Mesenchymal stem cell (in vitro differentiated cells and primary cell): ENCODE measurements around the gene CPLX1.

ENCODE experiments used
- DNase-seq: peaks from one replicate; pipeline ENCODE4 v3.0.0-alpha.2; 2013
- H2AFZ ChIP-seq: one replicate; pipeline ENCODE4 v1.6.1; 2013; ENCODE audit warnings: low read depth, mild to moderate bottlenecking, control low read depth, inconsistent platforms, low read length, moderate library complexity
- H2AK5ac ChIP-seq: 2 replicates; pipeline ENCODE4 v1.6.1; 2013; ENCODE audit warnings: low read length, moderate library complexity, mild to moderate bottlenecking, inconsistent platforms; ENCODE audit not compliant: severe bottlenecking
- H2BK120ac ChIP-seq: one replicate; pipeline ENCODE4 v1.6.1; 2013; ENCODE audit warnings: low read depth, mild to moderate bottlenecking, inconsistent platforms, low read length, moderate library complexity
- H2BK12ac ChIP-seq, 2 experiments: one replicate each; pipeline ENCODE4 v1.6.1; 2013; ENCODE audit warnings: inconsistent platforms in 2 of 2, low read length in 2 of 2, mild to moderate bottlenecking in 2 of 2, moderate library complexity in 2 of 2, control low read depth in 1 of 2
- H2BK15ac ChIP-seq: one replicate; pipeline ENCODE4 v1.6.1; 2013; ENCODE audit warnings: mild to moderate bottlenecking, low read depth, inconsistent platforms; ENCODE audit not compliant: poor library complexity, severe bottlenecking
- H2BK5ac ChIP-seq: 2 replicates; pipeline ENCODE4 v1.6.1; 2013; ENCODE audit warnings: low read depth, mild to moderate bottlenecking, low read length, control low read depth, inconsistent platforms; ENCODE audit not compliant: poor library complexity, severe bottlenecking
- H3K14ac ChIP-seq, 2 experiments: one replicate each; pipeline ENCODE4 v1.6.1; 2013; ENCODE audit warnings: inconsistent platforms in 2 of 2, low read length in 2 of 2, control low read depth in 1 of 2, mild to moderate bottlenecking in 1 of 2, moderate library complexity in 1 of 2
- H3K18ac ChIP-seq, 2 experiments: one replicate each; pipeline ENCODE4 v1.6.1; 2013; ENCODE audit warnings: inconsistent platforms in 2 of 2, low read length in 2 of 2, control low read depth in 1 of 2, low read depth in 1 of 2, mild to moderate bottlenecking in 1 of 2
- H3K23ac ChIP-seq, 2 experiments: one replicate each; pipeline ENCODE4 v1.6.1; 2013; ENCODE audit warnings: inconsistent platforms in 2 of 2, low read length in 2 of 2, mild to moderate bottlenecking in 2 of 2, moderate library complexity in 2 of 2, control low read depth in 1 of 2
- H3K27ac ChIP-seq: 2 replicates; pipeline ENCODE4 v1.5.1; 2013; ENCODE audit warnings: mild to moderate bottlenecking, moderate library complexity, low read length, control low read depth, inconsistent platforms; ENCODE audit not compliant: poor library complexity, severe bottlenecking
- H3K27me3 ChIP-seq, 2 experiments: 2 replicates each; pipeline versions ENCODE4 v1.6.1 to v1.7.0; 2013; ENCODE audit warnings: low read length in 2 of 2, mild to moderate bottlenecking in 2 of 2, moderate library complexity in 2 of 2, control low read depth in 1 of 2, inconsistent platforms in 1 of 2; ENCODE audit not compliant: control insufficient read depth in 1 of 2, insufficient read depth in 1 of 2
- H3K36me3 ChIP-seq, 2 experiments: 2 replicates each; pipeline versions ENCODE4 v1.6.1 to v1.7.0; 2013; ENCODE audit warnings: low read length in 2 of 2, control low read depth in 1 of 2, inconsistent platforms in 1 of 2, low read depth in 1 of 2, mild to moderate bottlenecking in 1 of 2; ENCODE audit not compliant: insufficient read depth in 2 of 2, control insufficient read depth in 1 of 2
- H3K4ac ChIP-seq, 2 experiments: one replicate each; pipeline ENCODE4 v1.6.1; 2013; ENCODE audit warnings: inconsistent platforms in 2 of 2, low read length in 2 of 2, mild to moderate bottlenecking in 2 of 2, moderate library complexity in 2 of 2, control low read depth in 1 of 2, low read depth in 1 of 2
- H3K4me1 ChIP-seq: 2 replicates; pipeline ENCODE4 v1.6.1; 2013; ENCODE audit warnings: low read depth, low read length, control low read depth; ENCODE audit not compliant: control insufficient read depth, insufficient read depth
- H3K4me2 ChIP-seq: 2 replicates; pipeline ENCODE4 v1.6.1; 2013; ENCODE audit warnings: low read length, mild to moderate bottlenecking, inconsistent platforms; ENCODE audit not compliant: poor library complexity, severe bottlenecking
- H3K4me3 ChIP-seq, 2 experiments: 2 replicates each; pipeline versions ENCODE4 v1.5.1 to v1.7.0; 2013; ENCODE audit warnings: low read length in 2 of 2, mild to moderate bottlenecking in 2 of 2, control low read depth in 1 of 2, low read depth in 1 of 2; ENCODE audit not compliant: insufficient read depth in 1 of 2
- H3K79me1 ChIP-seq: replicated peaks from 2 replicates; pipeline ENCODE4 v1.6.1; 2013; ENCODE audit warnings: mild to moderate bottlenecking, control low read depth, low read length, inconsistent platforms; ENCODE audit not compliant: poor library complexity, severe bottlenecking
- H3K9ac ChIP-seq: 2 replicates; pipeline ENCODE4 v1.7.0; 2013; ENCODE audit warnings: mild to moderate bottlenecking, low read length, moderate library complexity
- H3K9me3 ChIP-seq: 2 replicates; pipeline ENCODE4 v1.7.0; 2013; ENCODE audit warnings: mild to moderate bottlenecking, low read length; ENCODE audit not compliant: control insufficient read depth
- H4K8ac ChIP-seq: one replicate; pipeline ENCODE4 v1.6.1; 2013; ENCODE audit warnings: inconsistent platforms, mild to moderate bottlenecking, low read length, moderate library complexity
- H4K91ac ChIP-seq: one replicate; pipeline ENCODE4 v1.6.1; 2013; ENCODE audit warnings: mild to moderate bottlenecking, low read length, inconsistent platforms
- WGBS: methylation state at CpG from one replicate; pipeline ENCODE4 v1.1.7; 2013; ENCODE audit warnings: mixed read lengths; 5-methylcytosine and 5-hydroxymethylcytosine counted together

Gene CPLX1

DNA sequence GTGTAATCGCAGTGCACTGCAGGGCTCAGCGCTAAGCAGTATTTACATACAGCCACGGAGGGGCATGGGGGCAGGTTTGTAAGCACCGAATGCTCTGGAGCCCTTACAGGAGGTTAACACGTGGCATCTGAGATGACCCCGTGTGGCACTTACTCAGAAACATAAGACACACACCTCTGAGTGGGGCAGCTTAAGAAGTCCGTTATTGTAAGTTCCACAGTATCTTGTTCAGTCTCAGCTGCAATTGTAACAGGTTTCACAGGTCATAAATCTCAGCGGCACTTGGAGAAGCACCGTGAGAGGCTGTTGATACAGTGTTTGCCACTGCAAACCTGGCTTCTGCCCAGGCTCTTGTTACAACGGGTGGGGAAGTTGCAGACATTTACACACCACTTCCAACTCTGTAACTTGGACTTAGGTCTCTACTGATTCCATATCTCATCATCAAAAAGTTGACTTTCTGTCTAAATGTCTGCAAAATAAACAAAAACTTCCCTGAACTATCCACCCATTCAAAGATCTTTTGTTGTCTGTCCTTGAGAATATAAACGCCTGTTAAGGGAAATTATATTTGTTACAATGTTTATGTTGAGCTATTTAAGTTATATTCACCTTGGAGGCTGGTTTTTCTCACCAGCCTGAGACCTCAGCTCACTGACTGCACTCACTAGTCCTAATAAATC, 10.3 kb downstream of the CPLX1 start:
- H3K4me3 ChIP-seq = no peak overlapping the region
- H3K9ac ChIP-seq = no peak overlapping the region
- H2BK15ac ChIP-seq = no peak overlapping the region
- no peak overlapping the region for H2AK5ac ChIP-seq
- H3K27me3 ChIP-seq = peaks cover 63 to 84% of the 10 kb centered on the region in 2 experiments
- no peak overlapping the region for H3K23ac ChIP-seq
- no peak overlapping the region for H4K8ac ChIP-seq
- H3K4me1 ChIP-seq = peaks cover 1% of the 10 kb centered on the region
- H3K18ac ChIP-seq = no peak overlapping the region
- no peak overlapping the region for H2BK5ac ChIP-seq
- no peak overlapping the region for H2BK12ac ChIP-seq
- DNase-seq = no peak
- H3K27ac ChIP-seq = no peak overlapping the region
- no peak overlapping the region for H4K91ac ChIP-seq
- no peak overlapping the region for H2BK120ac ChIP-seq
- no peak overlapping the region for H3K4me2 ChIP-seq
- WGBS = 46% methylated on average over 10 of the region's 11 CpGs
- no peak overlapping the region for H3K4ac ChIP-seq
- no peak overlapping the region for H2AFZ ChIP-seq
- H3K79me1 ChIP-seq = no peaks in the 10 kb centered on the region
- H3K9me3 ChIP-seq = peaks cover 6% of the 10 kb centered on the region
- H3K14ac ChIP-seq = no peak overlapping the region
- no peaks in the 10 kb centered on the region for H3K36me3 ChIP-seq

DNA sequence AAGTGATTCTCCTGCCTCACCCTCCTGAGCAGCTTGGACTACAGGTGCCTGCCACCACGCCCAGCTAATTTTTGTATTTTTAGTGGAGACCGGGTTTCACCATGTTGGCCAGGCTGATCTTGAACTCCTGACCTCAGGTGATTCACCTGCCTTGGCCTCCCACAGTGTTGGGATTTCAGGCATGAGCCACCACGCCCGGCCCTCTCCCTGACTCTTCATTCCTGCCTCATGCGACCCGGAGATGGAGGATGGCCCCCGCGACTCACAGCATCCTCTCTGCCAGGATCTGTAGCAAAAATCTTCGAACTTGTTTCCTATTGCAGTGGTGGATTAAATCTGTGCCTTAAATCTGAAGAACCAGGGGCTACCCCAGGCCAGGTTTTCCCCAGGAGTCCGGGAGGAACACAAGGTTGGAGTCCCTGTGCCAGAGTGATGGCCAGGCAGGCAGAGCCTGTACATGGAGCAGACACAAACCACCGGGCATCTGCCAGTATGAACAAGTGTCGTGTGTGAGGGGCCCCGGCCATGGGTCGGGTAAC, 11.5 kb downstream of the CPLX1 start:
- Histone ChIP-seq H3K79me1 (no peaks in the 10 kb centered on the region), H3K9ac (no peak overlapping the region), H2BK120ac (no peak overlapping the region), H2BK12ac (no peak overlapping the region), H3K27me3 (peaks cover 51 to 77% of the 10 kb centered on the region in 2 experiments), H3K14ac (no peak overlapping the region), H2BK5ac (no peak overlapping the region), H3K4me3 (no peak overlapping the region), H4K91ac (no peak overlapping the region), H2AK5ac (no peak overlapping the region), H3K9me3 (peaks cover under 1% of the 10 kb centered on the region), H3K23ac (no peak overlapping the region), H4K8ac (no peak overlapping the region), H3K36me3 (no peaks in the 10 kb centered on the region), H2BK15ac (no peak overlapping the region), H3K4me2 (no peak overlapping the region), H3K18ac (no peak overlapping the region), H2AFZ (no peak overlapping the region), H3K4ac (no peak overlapping the region), H3K27ac (no peak overlapping the region), H3K4me1 (peaks cover 1% of the 10 kb centered on the region)
- DNase-seq = no peak
- 84% methylated on average over 14 of the region's 14 CpGs for WGBS

DNA sequence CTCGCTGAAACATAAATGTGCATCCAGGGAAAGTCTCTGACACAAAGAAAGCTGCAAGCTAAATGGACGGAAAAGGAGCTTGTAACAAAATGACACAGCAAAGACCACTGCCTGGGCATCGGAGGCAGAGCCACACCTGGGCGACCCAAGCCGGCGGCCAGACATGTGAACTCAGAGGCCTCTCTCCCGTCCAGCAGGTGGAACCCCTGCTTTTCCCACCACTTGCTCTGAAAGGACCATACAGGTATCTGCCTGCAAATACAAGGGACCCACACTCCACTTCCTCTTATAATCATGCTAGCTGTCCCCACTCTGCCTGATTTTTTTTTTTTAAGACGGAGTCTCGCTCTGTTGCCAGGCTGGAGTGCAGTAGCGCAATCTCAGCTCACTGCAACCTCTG, 12.0 kb downstream of the CPLX1 start:
- H3K4me3 ChIP-seq = no peak overlapping the region
- no peak overlapping the region for H4K91ac ChIP-seq
- H3K4me2 ChIP-seq = no peak overlapping the region
- no peak overlapping the region for H2BK5ac ChIP-seq
- WGBS = 53% methylated on average over 10 of the region's 10 CpGs
- no peak overlapping the region for H3K14ac ChIP-seq
- no peak overlapping the region for H3K9ac ChIP-seq
- no peak overlapping the region for H2BK12ac ChIP-seq
- H3K36me3 ChIP-seq = no peaks in the 10 kb centered on the region
- peaks cover 46 to 74% of the 10 kb centered on the region in 2 experiments for H3K27me3 ChIP-seq
- H3K4me1 ChIP-seq = peaks cover 1% of the 10 kb centered on the region
- no peak overlapping the region for H2BK15ac ChIP-seq
- no peak overlapping the region for H3K18ac ChIP-seq
- no peak overlapping the region for H2BK120ac ChIP-seq
- H3K9me3 ChIP-seq = no peaks in the 10 kb centered on the region
- H3K79me1 ChIP-seq = no peaks in the 10 kb centered on the region
- no peak overlapping the region for H3K27ac ChIP-seq
- H3K23ac ChIP-seq = no peak overlapping the region
- no peak for DNase-seq
- H3K4ac ChIP-seq = no peak overlapping the region
- no peak overlapping the region for H2AFZ ChIP-seq
- no peak overlapping the region for H2AK5ac ChIP-seq
- H4K8ac ChIP-seq = no peak overlapping the region

DNA sequence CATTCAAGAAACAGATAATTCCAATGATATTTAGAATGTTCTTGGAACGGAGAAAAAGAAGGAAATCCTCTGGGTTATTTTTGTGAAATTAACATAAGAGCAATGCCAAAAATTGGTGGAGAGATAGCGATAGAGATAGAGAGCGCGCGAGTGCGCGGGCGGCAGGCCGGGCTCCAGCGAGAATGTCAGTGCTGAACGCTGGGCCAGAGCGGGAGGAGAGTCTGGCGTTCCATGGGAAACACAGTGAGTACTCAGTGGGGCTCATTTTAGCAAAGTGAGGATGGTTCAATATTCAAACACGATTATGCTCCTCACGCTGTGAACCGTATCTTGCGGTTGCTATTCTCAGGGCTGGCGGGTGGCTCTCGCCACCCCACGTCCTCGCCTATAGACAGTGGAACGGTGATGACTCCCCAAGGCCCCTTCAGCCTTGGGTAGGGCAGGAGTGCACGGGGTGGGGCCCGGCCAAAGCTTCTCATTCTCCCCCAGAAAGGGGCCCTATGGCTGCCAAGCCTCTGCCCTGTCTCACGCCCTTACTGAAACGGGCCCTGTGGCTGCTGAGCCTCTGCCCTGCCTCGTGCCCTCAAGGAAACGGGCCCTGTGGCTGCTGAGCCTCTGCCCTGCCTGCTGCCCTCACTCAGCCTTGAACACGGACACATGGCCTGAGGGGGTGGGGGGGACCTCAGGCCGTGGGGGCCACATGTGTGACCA, 16.9 kb downstream of the CPLX1 start:
- no peak for DNase-seq
- Histone ChIP-seq H2BK15ac (no peak overlapping the region), H2AK5ac (no peak overlapping the region), H3K4me1 (peaks cover 3% of the 10 kb centered on the region), H3K36me3 (no peaks in the 10 kb centered on the region), H3K4ac (no peak overlapping the region), H3K27ac (no peak overlapping the region), H4K91ac (no peak overlapping the region), H2BK120ac (no peak overlapping the region), H3K9me3 (peaks cover 7% of the 10 kb centered on the region), H2AFZ (no peak overlapping the region), H2BK5ac (no peak overlapping the region), H4K8ac (no peak overlapping the region), H3K27me3 (peaks cover 18 to 49% of the 10 kb centered on the region in 2 experiments), H3K18ac (no peak overlapping the region), H3K14ac (no peak overlapping the region), H3K79me1 (no peaks in the 10 kb centered on the region), H3K4me2 (no peak overlapping the region), H2BK12ac (no peak overlapping the region), H3K23ac (no peak overlapping the region), H3K4me3 (no peak overlapping the region), H3K9ac (no peak overlapping the region)
- WGBS = 91% methylated on average over 30 of the region's 30 CpGs
